Measurements from ENCODE around the gene MON2. TPM values are rescaled to one million over a fixed set of nuclear protein-coding genes. Genes with fewer than 3 reads are reported as not detected.

The MON2 gene
- total and polyA plus RNA-seq, 12 donors = 5.0 to 25.3 (median 18.5) TPM

DNA sequence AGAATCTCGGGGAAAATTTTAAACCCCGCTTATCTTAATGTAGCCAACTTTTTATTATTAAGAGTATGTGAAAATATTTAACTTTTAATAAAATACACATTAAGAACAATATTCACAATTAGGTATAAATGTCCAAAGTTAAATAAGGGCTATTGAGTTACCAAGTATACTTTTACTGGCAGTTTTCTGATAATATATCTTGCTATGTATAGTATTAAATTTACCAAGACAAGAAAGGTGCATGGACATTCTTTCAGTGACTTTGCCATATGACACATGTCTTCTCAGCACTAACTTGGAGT, 115.4 kb downstream of the MON2 start:
- Histone ChIP-seq H3K36me3 (peaks cover 0 to 60% (median 13%) of the 10 kb centered on the region in 9 donors), H3K27me3 (no peaks in the 10 kb centered on the region), H3K9me3 (no peaks in the 10 kb centered on the region), H3K4me1 (peaks cover 0 to 9% (median 0%) of the 10 kb centered on the region in 9 donors), H3K27ac (no peak overlapping the region), H3K4me3 (no peak overlapping the region)
- WGBS, 2 donors = 32 to 53% methylated on average over 2 of the region's 2 CpGs
- intact Hi-C loops (cut with DNase I) = loop anchor here in 6 of 10 donors (2.0 to 5.0 kb wide), 4 partner anchors 210 to 220 kb away; no protein-coding TSS in a partner anchor
- DNase-seq (no peak), ATAC-seq (no peak)
- no peak for TF ChIP-seq CTCF (IDR thresholded peaks at IDR 0.05)

- ATAC-seq (no peak), DNase-seq (no peak)
- H3K9me3 ChIP-seq = no peaks in the 10 kb centered on the region
- peaks cover 0 to 9% (median 0%) of the 10 kb centered on the region in 9 donors for H3K4me1 ChIP-seq
- no peak overlapping the region for H3K4me3 ChIP-seq
- no peaks in the 10 kb centered on the region for H3K27me3 ChIP-seq
- intact Hi-C loops (cut with DNase I) = loop anchor here in 5 of 10 donors (5.0 kb wide), 3 partner anchors 208 to 218 kb away; no protein-coding TSS in a partner anchor
- 92 to 98% methylated on average over 4 of the region's 4 CpGs for WGBS, 2 donors
- H3K36me3 ChIP-seq = peaks cover 0 to 71% (median 23%) of the 10 kb centered on the region in 9 donors
- no peak for TF ChIP-seq CTCF (IDR thresholded peaks at IDR 0.05)
- H3K27ac ChIP-seq = no peak overlapping the region
These were observed 118.0 kb downstream of the MON2 start for GRCh38 chr12:62584619-62585018.

DNA sequence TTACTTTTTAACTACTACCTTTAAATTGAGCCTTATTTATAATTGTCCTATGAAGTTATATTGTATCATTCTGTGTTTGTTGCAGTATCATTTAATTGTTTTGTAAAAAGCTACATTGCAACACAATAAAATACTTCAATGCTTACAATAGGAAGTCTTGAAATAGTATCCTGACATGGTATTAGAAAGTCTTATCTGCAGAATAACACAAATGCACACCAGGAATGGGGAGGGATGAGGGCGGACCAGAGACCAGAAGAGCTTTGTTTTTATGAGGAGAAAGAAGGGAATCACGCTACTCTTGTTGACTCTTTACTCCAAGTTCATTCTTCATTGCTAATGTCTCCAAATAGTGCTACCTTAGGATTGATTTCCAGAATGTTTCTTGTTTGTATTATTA, 120.2 kb downstream of the MON2 start:
- peaks cover 0 to 3% (median 0%) of the 10 kb centered on the region in 9 donors for H3K4me1 ChIP-seq
- H3K27me3 ChIP-seq = no peaks in the 10 kb centered on the region
- ATAC-seq (no peak), DNase-seq (no peak)
- TF ChIP-seq CTCF (IDR thresholded peaks at IDR 0.05) = no peak
- peaks cover 0 to 79% (median 25%) of the 10 kb centered on the region in 9 donors for H3K36me3 ChIP-seq
- intact Hi-C loops (cut with DNase I) = no loop called here
- no peaks in the 10 kb centered on the region for H3K9me3 ChIP-seq
- 95 to 99% methylated on average over 2 of the region's 2 CpGs for WGBS, 2 donors
- H3K4me3 ChIP-seq = no peak overlapping the region
- H3K27ac ChIP-seq = no peak overlapping the region

- intact Hi-C loops (cut with DNase I) = no loop called here
- 97 to 100% methylated on average over 1 of the region's 1 CpG for WGBS, 2 donors
These were observed 122.3 kb downstream of the MON2 start for GRCh38 chr12:62588916-62589315.

More at GRCh38 chr12:62588916-62589315, 122.3 kb downstream of the MON2 start:
- DNase-seq (no peak), ATAC-seq (no peak)
- Histone ChIP-seq H3K9me3 (no peaks in the 10 kb centered on the region), H3K4me1 (no peaks in the 10 kb centered on the region), H3K36me3 (peaks cover 0 to 92% (median 41%) of the 10 kb centered on the region in 9 donors), H3K27me3 (no peaks in the 10 kb centered on the region), H3K27ac (no peak overlapping the region), H3K4me3 (no peak overlapping the region)
- TF ChIP-seq CTCF (IDR thresholded peaks at IDR 0.05) = no peak

Measured in heart right ventricle (tissue), 16 donors.